GM12878 (cell line): ENCODE measurements around the gene MAN1A1. TPM values are rescaled to one million over a fixed set of nuclear protein-coding genes. Genes with fewer than 3 reads are reported as not detected.

Source experiments
- ATAC-seq: fragments of 200-7000 bp; cut with Tn5 transposase; 3 replicates; pipeline ENCODE4 v1.9.1; 2020; ENCODE audit warnings: mild to moderate bottlenecking, moderate library complexity
- BruUV-seq: library from RNA; stranded (reverse); fragments of 400-500 nt; replicated peaks from 2 replicates; lab custom pipeline; 2021; lab: Mats Ljungman, UMichigan
- CTCF ChIA-PET: fragments of 300-600 bp; sonication (Branson Sonifier 250); formaldehyde crosslinking; extraction: SDS; loops from one replicate; lab custom pipeline; 2021; ENCODE audit warnings: inconsistent platforms; lab: Yijun Ruan, JAX
- POLR2A ChIA-PET: fragments of 350-600 bp; formaldehyde crosslinking; extraction: SDS; loops from one replicate; lab custom pipeline; 2021; ENCODE audit warnings: inconsistent platforms; lab: Charles Lee
- RAD21 ChIA-PET: fragments of 300-600 bp; sonication (Branson Sonifier 250); formaldehyde crosslinking; loops from one replicate; lab custom pipeline; 2023; ENCODE audit warnings: antibody characterized with exemption; ENCODE audit not compliant: unreplicated experiment; lab: Charles Lee
- SMC1A ChIA-PET: fragments of 300-600 bp; sonication (Branson Sonifier 250); formaldehyde crosslinking; loops from one replicate; lab custom pipeline; 2023; ENCODE audit not compliant: unreplicated experiment, uncharacterized antibody; lab: Charles Lee
- DNase-seq: peaks from one replicate; pipeline ENCODE4 v3.0.0-alpha.2; 2011; ENCODE audit warnings: low read depth, low spot score
- FAIRE-seq: peaks from 3 replicates; lab custom pipeline; 2011; peaks lifted over from hg19 to GRCh38; lab: Jason Lieb, UNC
- H2AFZ ChIP-seq: 2 replicates; pipeline ENCODE4 v1.6.0; 2011; ENCODE audit warnings: low read depth, low read length, control low read depth; ENCODE audit not compliant: control insufficient read depth
- H3K27ac ChIP-seq: 2 replicates; pipeline ENCODE4 v1.5.1; 2011; ENCODE audit warnings: control low read depth; ENCODE audit not compliant: control insufficient read depth, insufficient read depth
- H3K27me3 ChIP-seq, 2 experiments: replicated peaks in 1 of 2; 2 replicates each; pipeline versions ENCODE4 v1.6.0 to v1.6.1; 2011; ENCODE audit warnings: low read length in 1 of 2; ENCODE audit not compliant: control insufficient read depth in 2 of 2, insufficient read depth in 2 of 2
- H3K36me3 ChIP-seq, 2 experiments: 2 replicates each; pipeline ENCODE4 v1.5.1; 2011; ENCODE audit warnings: low read length in 1 of 2; ENCODE audit not compliant: control insufficient read depth in 2 of 2, insufficient read depth in 2 of 2
- H3K4me1 ChIP-seq: 2 replicates; pipeline ENCODE4 v1.6.1; 2011; ENCODE audit warnings: mild to moderate bottlenecking, low read length, moderate library complexity, mixed read lengths; ENCODE audit not compliant: control insufficient read depth, insufficient read depth
- H3K4me2 ChIP-seq: 2 replicates; pipeline ENCODE4 v1.6.0; 2011; ENCODE audit warnings: control low read depth; ENCODE audit not compliant: control insufficient read depth, insufficient read depth
- H3K4me3 ChIP-seq: fragments of 200-600 bp; sonication (generic); 2 replicates; pipeline ENCODE4 v1.5.1; 2016
- H3K79me2 ChIP-seq: 2 replicates; pipeline ENCODE4 v1.6.0; 2011; ENCODE audit warnings: low read length; ENCODE audit not compliant: control insufficient read depth, insufficient read depth
- H3K9ac ChIP-seq: 2 replicates; pipeline ENCODE4 v1.8.0; 2011; ENCODE audit warnings: low read length, control low read depth, mixed read lengths; ENCODE audit not compliant: control insufficient read depth, insufficient read depth
- H3K9me3 ChIP-seq: replicated peaks from 3 replicates; pipeline ENCODE4 v1.5.1; 2011; ENCODE audit warnings: mild to moderate bottlenecking, low read length; ENCODE audit not compliant: control insufficient read depth, insufficient read depth
- H4K20me1 ChIP-seq: 2 replicates; pipeline ENCODE4 v1.6.0; 2011; ENCODE audit not compliant: control insufficient read depth, insufficient read depth
- CHD1 ChIP-seq: IDR thresholded peaks from 2 replicates; pipeline ENCODE4 v1.6.1; 2012; ENCODE audit warnings: low read depth, low read length, improper control_type of control experiment
- NBN ChIP-seq: fragments of 450-650 bp; IDR thresholded peaks from 2 replicates; pipeline ENCODE4 v1.6.1; 2016
- POLR2AphosphoS2 ChIP-seq: IDR thresholded peaks from 2 replicates; pipeline ENCODE4 v1.6.1; 2011; ENCODE audit warnings: low read depth, mild to moderate bottlenecking, low read length, improper control_type of control experiment, moderate library complexity
- PRDM15 ChIP-seq: fragments of 450-650 bp; formaldehyde crosslinking; IDR thresholded peaks from 2 replicates; pipeline ENCODE4 v1.4.0; 2020; ENCODE audit warnings: mild to moderate bottlenecking, moderate library complexity
- RAD51 ChIP-seq: fragments of 450-650 bp; IDR thresholded peaks from 2 replicates; pipeline ENCODE4 v1.6.1; 2016; ENCODE audit warnings: moderate library complexity, mild to moderate bottlenecking, inconsistent platforms
- RB1 ChIP-seq: fragments of 450-650 bp; formaldehyde crosslinking; IDR thresholded peaks from 2 replicates; pipeline ENCODE4 v1.6.1; 2017; ENCODE audit warnings: mild to moderate bottlenecking, borderline replicate concordance
- SMAD1 ChIP-seq: fragments of 450-650 bp; IDR thresholded peaks from 2 replicates; pipeline ENCODE4 v1.6.1; 2018; ENCODE audit warnings: mild to moderate bottlenecking, low read depth; ENCODE audit not compliant: partially characterized antibody
- SP1 ChIP-seq: IDR thresholded peaks from one replicate; pipeline ENCODE4 v1.6.1; 2011; ENCODE audit warnings: low read depth, low read length
- TBL1XR1 ChIP-seq: IDR thresholded peaks from 2 replicates; pipeline ENCODE4 v1.6.1; 2012; ENCODE audit warnings: low read depth, low read length, improper control_type of control experiment
- WGBS: methylation state at CpG from one replicate; pipeline ENCODE4 v1.1.6; 2016; ENCODE audit warnings: low lambda C conversion rate; ENCODE audit not compliant: insufficient replicate concordance, insufficient coverage; ENCODE audit errors: missing lambda C conversion rate; 5-methylcytosine and 5-hydroxymethylcytosine counted together
- in situ Hi-C: fragments of 300-500 bp; cut with MboI; formaldehyde crosslinking; loops from 9 replicates; pipeline ENCODE4 v1.14.3; 2018; ENCODE audit warnings: mixed read lengths
- intact Hi-C: fragments of 100-400 bp; cut with micrococcal nuclease; formaldehyde crosslinking; loops from one replicate; pipeline ENCODE4 v1.14.2; 2022; ENCODE audit not compliant: unreplicated experiment
- polyA plus RNA-seq, 11 experiments: library from polyadenylated mRNA; depleted of rRNA in 4 of 11; unstranded in 6 of 11; stranded (reverse) in 5 of 11; fragments of >200 nt; fragmentation: Nextera tagmentation in 4 of 11; fragmentation: Illumina TruSeq in 1 of 11; extraction: Ambion mirVana in 4 of 11; extraction: Trizol in 1 of 11; gene quantifications; 1 replicate in 1 of 11; 2 replicates in 10 of 11; pipeline versions ENCODE4 v1.2.1 to v1.2.3, GENCODE V29; 2011 to 2016; ENCODE audit warnings: inconsistent platforms in 2 of 11, missing spikeins in 2 of 11, low read depth in 1 of 11
- total RNA-seq, 4 experiments: library from RNA; depleted of rRNA in 3 of 4; stranded (reverse); fragments of >200 nt in 3 of 4; fragmentation: Illumina TruSeq in 1 of 4; extraction: Trizol in 1 of 4; gene quantifications; 2 replicates each; pipeline versions ENCODE4 v1.2.1 to v1.2.3, GENCODE V29; 2013 to 2021
- TF ChIP-seq, protein P1 (sequence below): fragments of 450-650 bp; IDR thresholded peaks from 2 replicates; pipeline ENCODE4 v1.6.1; 2017; ENCODE audit warnings: low read depth, mild to moderate bottlenecking, moderate library complexity
- TF ChIP-seq, protein P2 (sequence below): fragments of 450-650 bp; IDR thresholded peaks from 2 replicates; pipeline ENCODE4 v1.6.1; 2017; ENCODE audit warnings: mild to moderate bottlenecking, moderate library complexity
- TF ChIP-seq, protein P3 (sequence below): IDR thresholded peaks from 2 replicates; pipeline ENCODE4 v1.6.1; 2011; ENCODE audit warnings: borderline replicate concordance, low read depth, mild to moderate bottlenecking, moderate library complexity, mixed read lengths, low read length; ENCODE audit not compliant: insufficient read depth; ENCODE audit errors: extremely low read length

The MAN1A1 gene
- total and polyA plus RNA-seq, 10 of the 15 experiments (the other 5 are each of a cell fraction or from before 2014, with no cell fraction given) = 5.4 to 28.1 (median 19.5) TPM

DNA sequence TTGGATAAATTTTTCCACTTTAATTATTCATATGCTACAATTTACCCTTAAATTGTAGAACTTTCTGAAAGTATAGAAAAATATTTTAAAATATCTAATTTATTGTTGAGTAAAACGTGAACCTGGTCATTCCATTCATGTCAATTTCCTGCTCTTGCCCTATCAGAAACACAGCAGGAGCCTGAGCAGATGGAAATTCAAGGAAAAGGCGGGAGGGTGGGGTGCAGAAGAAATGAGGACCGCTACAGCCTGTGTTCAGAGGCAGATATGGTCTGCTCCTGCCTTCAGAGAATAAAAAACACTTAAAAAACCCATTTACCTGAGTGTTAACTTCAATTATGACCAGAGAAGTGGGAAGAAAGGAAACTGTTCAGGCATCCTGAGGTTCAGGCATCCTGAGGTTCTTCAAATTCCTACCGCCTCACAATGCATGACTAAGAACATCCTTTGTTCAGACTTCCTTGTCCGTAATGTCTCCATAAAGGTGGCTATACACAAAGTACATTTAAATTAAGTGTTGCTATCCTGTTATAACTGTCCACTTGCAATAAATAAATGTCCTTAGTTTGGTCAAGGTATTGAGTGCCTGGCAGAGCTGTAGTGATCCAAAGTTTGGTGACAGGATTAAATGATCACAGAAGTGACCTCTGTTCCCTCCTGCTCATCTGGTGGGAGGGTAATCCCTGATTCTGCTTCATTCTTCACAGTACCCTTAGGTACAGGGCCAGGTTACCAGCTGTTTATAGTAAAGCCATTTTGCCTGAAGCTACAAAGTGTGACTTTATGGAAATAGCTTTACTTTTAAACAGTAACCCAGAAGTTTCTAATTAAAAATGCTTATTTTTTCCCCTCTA, 109.1 kb downstream of the MAN1A1 start:
- H3K9ac ChIP-seq = no peak overlapping the region
- H4K20me1 ChIP-seq = no peaks in the 10 kb centered on the region
- H2AFZ ChIP-seq = no peak overlapping the region
- WGBS = 95% methylated on average over 5 of the region's 5 CpGs
- ATAC-seq = no peak; the same call in 2 of the 3 replicates
- ChIA-PET POLR2A (no interaction called here), CTCF (interaction anchor here (1.5 kb wide), 1 partner anchor 11 kb away, joined by 3 read pairs; no protein-coding TSS in a partner anchor), RAD21 (interaction anchor here (1.0 to 2.2 kb wide), 5 partner anchors 9 to 98 kb away, joined by 3 to 7 read pairs (median 3); no protein-coding TSS in a partner anchor), SMC1A (interaction anchor here (0.8 to 3.3 kb wide), 11 partner anchors 11 to 107 kb away, joined by 3 to 13 read pairs (median 4); no protein-coding TSS in a partner anchor)
- no peak for DNase-seq
- H3K4me1 ChIP-seq = no peaks in the 10 kb centered on the region
- no peak overlapping the region for H3K4me2 ChIP-seq
- in situ Hi-C loops = no loop called here
- H3K27me3 ChIP-seq = no peaks in the 10 kb centered on the region
- no peaks in the 10 kb centered on the region for H3K79me2 ChIP-seq
- no peak overlapping the region for H3K27ac ChIP-seq
- intact Hi-C loops = no loop called here
- FAIRE-seq = no peak
- no TSS peak for BruUV-seq
- H3K4me3 ChIP-seq = no peak overlapping the region
- H3K36me3 ChIP-seq = no peaks in the 10 kb centered on the region
- H3K9me3 ChIP-seq = no peaks in the 10 kb centered on the region
- TF ChIP-seq PRDM15 (CRISPR knock-in tag) = no peak
- no peak for TF ChIP-seq RAD51
- TF ChIP-seq, protein P1, sequence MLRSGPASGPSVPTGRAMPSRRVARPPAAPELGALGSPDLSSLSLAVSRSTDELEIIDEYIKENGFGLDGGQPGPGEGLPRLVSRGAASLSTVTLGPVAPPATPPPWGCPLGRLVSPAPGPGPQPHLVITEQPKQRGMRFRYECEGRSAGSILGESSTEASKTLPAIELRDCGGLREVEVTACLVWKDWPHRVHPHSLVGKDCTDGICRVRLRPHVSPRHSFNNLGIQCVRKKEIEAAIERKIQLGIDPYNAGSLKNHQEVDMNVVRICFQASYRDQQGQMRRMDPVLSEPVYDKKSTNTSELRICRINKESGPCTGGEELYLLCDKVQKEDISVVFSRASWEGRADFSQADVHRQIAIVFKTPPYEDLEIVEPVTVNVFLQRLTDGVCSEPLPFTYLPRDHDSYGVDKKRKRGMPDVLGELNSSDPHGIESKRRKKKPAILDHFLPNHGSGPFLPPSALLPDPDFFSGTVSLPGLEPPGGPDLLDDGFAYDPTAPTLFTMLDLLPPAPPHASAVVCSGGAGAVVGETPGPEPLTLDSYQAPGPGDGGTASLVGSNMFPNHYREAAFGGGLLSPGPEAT = no peak
- TF ChIP-seq SP1 = no peak
- TF ChIP-seq NBN = no peak
- TF ChIP-seq POLR2AphosphoS2 = no peak
- TF ChIP-seq, protein P2, sequence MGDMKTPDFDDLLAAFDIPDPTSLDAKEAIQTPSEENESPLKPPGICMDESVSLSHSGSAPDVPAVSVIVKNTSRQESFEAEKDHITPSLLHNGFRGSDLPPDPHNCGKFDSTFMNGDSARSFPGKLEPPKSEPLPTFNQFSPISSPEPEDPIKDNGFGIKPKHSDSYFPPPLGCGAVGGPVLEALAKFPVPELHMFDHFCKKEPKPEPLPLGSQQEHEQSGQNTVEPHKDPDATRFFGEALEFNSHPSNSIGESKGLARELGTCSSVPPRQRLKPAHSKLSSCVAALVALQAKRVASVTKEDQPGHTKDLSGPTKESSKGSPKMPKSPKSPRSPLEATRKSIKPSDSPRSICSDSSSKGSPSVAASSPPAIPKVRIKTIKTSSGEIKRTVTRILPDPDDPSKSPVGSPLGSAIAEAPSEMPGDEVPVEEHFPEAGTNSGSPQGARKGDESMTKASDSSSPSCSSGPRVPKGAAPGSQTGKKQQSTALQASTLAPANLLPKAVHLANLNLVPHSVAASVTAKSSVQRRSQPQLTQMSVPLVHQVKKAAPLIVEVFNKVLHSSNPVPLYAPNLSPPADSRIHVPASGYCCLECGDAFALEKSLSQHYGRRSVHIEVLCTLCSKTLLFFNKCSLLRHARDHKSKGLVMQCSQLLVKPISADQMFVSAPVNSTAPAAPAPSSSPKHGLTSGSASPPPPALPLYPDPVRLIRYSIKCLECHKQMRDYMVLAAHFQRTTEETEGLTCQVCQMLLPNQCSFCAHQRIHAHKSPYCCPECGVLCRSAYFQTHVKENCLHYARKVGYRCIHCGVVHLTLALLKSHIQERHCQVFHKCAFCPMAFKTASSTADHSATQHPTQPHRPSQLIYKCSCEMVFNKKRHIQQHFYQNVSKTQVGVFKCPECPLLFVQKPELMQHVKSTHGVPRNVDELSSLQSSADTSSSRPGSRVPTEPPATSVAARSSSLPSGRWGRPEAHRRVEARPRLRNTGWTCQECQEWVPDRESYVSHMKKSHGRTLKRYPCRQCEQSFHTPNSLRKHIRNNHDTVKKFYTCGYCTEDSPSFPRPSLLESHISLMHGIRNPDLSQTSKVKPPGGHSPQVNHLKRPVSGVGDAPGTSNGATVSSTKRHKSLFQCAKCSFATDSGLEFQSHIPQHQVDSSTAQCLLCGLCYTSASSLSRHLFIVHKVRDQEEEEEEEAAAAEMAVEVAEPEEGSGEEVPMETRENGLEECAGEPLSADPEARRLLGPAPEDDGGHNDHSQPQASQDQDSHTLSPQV = no peak
- no peak for TF ChIP-seq CHD1
- TF ChIP-seq, protein P3, sequence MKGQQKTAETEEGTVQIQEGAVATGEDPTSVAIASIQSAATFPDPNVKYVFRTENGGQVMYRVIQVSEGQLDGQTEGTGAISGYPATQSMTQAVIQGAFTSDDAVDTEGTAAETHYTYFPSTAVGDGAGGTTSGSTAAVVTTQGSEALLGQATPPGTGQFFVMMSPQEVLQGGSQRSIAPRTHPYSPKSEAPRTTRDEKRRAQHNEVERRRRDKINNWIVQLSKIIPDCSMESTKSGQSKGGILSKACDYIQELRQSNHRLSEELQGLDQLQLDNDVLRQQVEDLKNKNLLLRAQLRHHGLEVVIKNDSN = no peak
- TF ChIP-seq RB1 = no peak
- TF ChIP-seq SMAD1 = no peak
- no peak for TF ChIP-seq TBL1XR1
